SJCRH30 (cell line): ENCODE results near the gene ABCF3. TPM values are rescaled to one million over a fixed set of nuclear protein-coding genes. Genes with fewer than 3 reads are reported as not detected.
"Not testable (repeated sequence)": the region's sequence is repeated elsewhere in the genome, so short reads cannot be mapped to it uniquely, and the experiment has no call there.

Experiments
- DNase-seq, 2 experiments: peaks; one replicate each; pipeline ENCODE4 v3.0.0-alpha.2; 2015 to 2020
- H3K27ac ChIP-seq: fragments of 250-450 bp; sonication (Bioruptor Pico); 2 replicates; pipeline ENCODE4 v1.5.1; 2020; ENCODE audit warnings: mild to moderate bottlenecking, moderate library complexity
- H3K27me3 ChIP-seq: fragments of 250-450 bp; sonication (Bioruptor Pico); 2 replicates; pipeline ENCODE4 v1.5.1; 2020; ENCODE audit warnings: mild to moderate bottlenecking, moderate library complexity
- H3K36me3 ChIP-seq: fragments of 250-450 bp; sonication (Bioruptor Pico); 2 replicates; pipeline ENCODE4 v1.5.1; 2020; ENCODE audit warnings: mild to moderate bottlenecking, moderate library complexity
- H3K4me1 ChIP-seq: fragments of 250-450 bp; sonication (Bioruptor Pico); 2 replicates; pipeline ENCODE4 v1.5.1; 2020; ENCODE audit warnings: mild to moderate bottlenecking, moderate library complexity
- H3K4me3 ChIP-seq: fragments of 250-450 bp; sonication (Bioruptor Pico); 2 replicates; pipeline ENCODE4 v1.5.1; 2020; ENCODE audit warnings: mild to moderate bottlenecking, moderate library complexity
- H3K9me3 ChIP-seq: fragments of 250-450 bp; sonication (Bioruptor Pico); replicated peaks from 2 replicates; pipeline ENCODE4 v1.5.1; 2020; ENCODE audit warnings: mild to moderate bottlenecking, moderate library complexity
- total RNA-seq: library from RNA; depleted of rRNA; stranded (reverse); fragments of >200 nt; shearing (Covaris generic); gene quantifications from 2 replicates; pipeline ENCODE4 v1.2.3, GENCODE V29; 2014; rRNA removed

ABCF3 gene, protein sequence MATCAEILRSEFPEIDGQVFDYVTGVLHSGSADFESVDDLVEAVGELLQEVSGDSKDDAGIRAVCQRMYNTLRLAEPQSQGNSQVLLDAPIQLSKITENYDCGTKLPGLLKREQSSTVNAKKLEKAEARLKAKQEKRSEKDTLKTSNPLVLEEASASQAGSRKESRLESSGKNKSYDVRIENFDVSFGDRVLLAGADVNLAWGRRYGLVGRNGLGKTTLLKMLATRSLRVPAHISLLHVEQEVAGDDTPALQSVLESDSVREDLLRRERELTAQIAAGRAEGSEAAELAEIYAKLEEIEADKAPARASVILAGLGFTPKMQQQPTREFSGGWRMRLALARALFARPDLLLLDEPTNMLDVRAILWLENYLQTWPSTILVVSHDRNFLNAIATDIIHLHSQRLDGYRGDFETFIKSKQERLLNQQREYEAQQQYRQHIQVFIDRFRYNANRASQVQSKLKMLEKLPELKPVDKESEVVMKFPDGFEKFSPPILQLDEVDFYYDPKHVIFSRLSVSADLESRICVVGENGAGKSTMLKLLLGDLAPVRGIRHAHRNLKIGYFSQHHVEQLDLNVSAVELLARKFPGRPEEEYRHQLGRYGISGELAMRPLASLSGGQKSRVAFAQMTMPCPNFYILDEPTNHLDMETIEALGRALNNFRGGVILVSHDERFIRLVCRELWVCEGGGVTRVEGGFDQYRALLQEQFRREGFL
- 29.4 and 32.6 TPM in 2 replicates for total RNA-seq

DNA sequence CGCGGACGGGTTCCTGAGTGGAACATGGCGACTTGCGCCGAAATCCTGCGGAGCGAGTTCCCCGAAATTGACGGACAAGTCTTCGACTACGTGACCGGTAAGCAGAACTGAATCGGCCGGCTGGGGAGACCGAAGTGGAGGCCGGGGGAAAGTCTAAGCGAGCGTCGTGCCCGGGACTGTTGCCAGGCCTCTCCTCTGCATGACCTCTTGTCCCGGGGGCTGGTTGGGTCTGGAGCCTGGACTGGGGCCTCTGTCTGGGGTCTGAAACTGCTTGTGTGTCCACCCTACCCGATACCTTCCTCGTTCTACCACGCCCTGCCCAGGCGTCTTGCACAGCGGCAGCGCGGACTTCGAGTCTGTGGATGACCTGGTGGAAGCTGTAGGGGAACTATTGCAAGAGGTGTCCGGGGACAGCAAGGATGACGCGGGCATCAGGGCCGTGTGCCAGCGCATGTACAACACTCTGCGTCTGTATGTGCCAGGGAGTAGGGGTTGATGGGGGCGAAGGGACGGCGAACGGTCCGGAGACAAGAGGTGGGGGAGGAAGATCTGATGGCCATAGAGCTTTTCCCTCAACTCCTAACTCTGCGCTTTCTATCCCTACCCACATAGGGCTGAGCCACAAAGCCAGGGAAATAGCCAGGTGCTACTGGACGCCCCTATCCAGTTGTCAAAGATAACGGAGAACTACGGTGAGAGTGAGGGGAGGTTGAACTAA, at the start of gene ABCF3:
ABCF3 (plus strand) TSS at position 16 of the 718 bp plus-strand sequence; CDS start at position 25, 9 bp downstream.
- Histone ChIP-seq H3K36me3 (peaks cover 36% of the 10 kb centered on the region), H3K4me1 (peaks cover 18% of the 10 kb centered on the region), H3K4me3 (peak within 1 kb of the TSS; percentile 96), H3K27ac (peak within 1 kb of the TSS; percentile 82), H3K27me3 (no peaks in the 10 kb centered on the region), H3K9me3 (no peaks in the 10 kb centered on the region)
- no peak for DNase-seq

DNA sequence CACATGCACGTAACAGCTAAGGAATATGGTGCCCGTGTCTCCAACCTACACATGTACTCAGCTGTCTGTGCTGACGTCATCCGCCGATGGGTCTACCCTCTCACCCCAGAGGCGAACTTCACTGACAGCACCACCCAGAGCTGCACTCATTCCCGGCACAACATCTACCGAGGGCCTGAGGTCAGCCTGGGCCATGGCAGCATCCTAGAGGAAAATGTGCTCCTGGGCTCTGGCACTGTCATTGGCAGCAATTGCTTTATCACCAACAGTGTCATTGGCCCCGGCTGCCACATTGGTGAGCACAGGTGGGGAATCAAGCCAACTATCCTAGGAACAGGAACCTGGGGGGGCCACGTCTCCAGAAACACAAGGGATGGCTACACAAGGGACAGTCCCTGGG, 45.6 kb upstream of the ABCF3 start:
- Histone ChIP-seq H3K4me3 (no peak overlapping the region), H3K9me3 (no peaks in the 10 kb centered on the region), H3K27ac (no peak overlapping the region), H3K27me3 (no peaks in the 10 kb centered on the region), H3K36me3 (peaks cover 38% of the 10 kb centered on the region), H3K4me1 (peaks cover 8% of the 10 kb centered on the region; the same call in 1 of the 2 replicates)
- no peak for DNase-seq

GRCh38 chr3:184142199-184142598, 43.8 kb upstream of the ABCF3 start:
- H3K9me3 ChIP-seq, result no peaks in the 10 kb centered on the region
- no peak overlapping the region for H3K4me3 ChIP-seq
- H3K27ac ChIP-seq, result no peak overlapping the region
- H3K4me1 ChIP-seq, result peaks cover 8% of the 10 kb centered on the region; the same call in 1 of the 2 replicates
- H3K27me3 ChIP-seq, result no peaks in the 10 kb centered on the region
- H3K36me3 ChIP-seq, result peaks cover 42% of the 10 kb centered on the region
- no peak for DNase-seq

- Histone ChIP-seq H3K4me1 (peaks cover 8% of the 10 kb centered on the region; the same call in 1 of the 2 replicates), H3K9me3 (no peaks in the 10 kb centered on the region), H3K4me3 (no peak overlapping the region), H3K36me3 (peaks cover 42% of the 10 kb centered on the region), H3K27ac (no peak overlapping the region), H3K27me3 (no peaks in the 10 kb centered on the region)
- no peak for DNase-seq
These were observed 42.7 kb upstream of the ABCF3 start for GRCh38 chr3:184143327-184143726.

DNA sequence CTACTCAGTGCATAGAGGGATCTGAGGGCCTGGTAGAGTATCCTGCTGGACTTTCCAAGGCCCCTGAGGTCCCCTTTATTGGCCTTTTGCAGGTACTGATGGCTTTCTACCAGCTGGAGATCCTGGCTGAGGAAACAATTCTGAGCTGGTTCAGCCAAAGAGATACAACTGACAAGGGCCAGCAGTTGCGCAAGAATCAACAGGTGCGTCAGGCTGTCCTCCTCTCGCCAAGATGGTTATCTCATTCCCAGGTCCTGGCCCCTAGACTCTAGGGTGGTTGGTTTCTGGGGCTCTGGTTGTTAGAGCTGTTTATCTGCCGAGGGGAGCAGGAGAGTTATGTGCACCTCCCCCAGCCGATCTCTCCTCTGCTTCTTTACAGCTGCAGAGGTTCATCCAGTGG, 41.5 kb upstream of the ABCF3 start:
- H3K27ac ChIP-seq, result no peak overlapping the region
- peaks cover 40% of the 10 kb centered on the region for H3K36me3 ChIP-seq
- peaks cover 8% of the 10 kb centered on the region; the same call in 1 of the 2 replicates for H3K4me1 ChIP-seq
- H3K4me3 ChIP-seq, result no peak overlapping the region
- H3K9me3 ChIP-seq, result no peaks in the 10 kb centered on the region
- DNase-seq, result no peak
- H3K27me3 ChIP-seq, result no peaks in the 10 kb centered on the region

DNA sequence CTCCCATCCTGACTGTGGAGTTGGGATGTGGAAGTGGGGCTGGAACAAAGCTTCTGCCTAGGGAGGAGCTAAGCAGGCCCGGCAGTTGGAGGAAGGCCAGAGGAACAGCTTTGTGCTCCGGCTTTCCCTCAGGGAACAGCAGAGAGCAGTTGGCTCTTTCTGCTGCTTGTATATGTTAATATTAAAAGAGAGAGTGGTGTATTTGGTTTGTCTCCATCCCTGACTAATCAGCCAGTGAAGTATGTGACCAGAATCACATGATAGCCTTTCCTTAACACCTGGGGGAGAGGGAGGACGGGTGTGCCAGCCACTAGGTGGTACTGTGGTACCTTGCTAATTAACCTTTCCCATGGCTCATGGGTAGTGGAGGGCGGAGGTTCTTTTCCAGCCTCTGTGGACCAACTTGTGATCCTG, 40.9 kb upstream of the ABCF3 start:
- Histone ChIP-seq H3K36me3 (peaks cover 35% of the 10 kb centered on the region), H3K9me3 (no peaks in the 10 kb centered on the region), H3K27me3 (no peaks in the 10 kb centered on the region), H3K4me1 (peaks cover 8% of the 10 kb centered on the region; the same call in 1 of the 2 replicates), H3K27ac (no peak overlapping the region; the same call in 1 of the 2 replicates), H3K4me3 (no peak overlapping the region)
- DNase-seq, result peak; percentile 38 to 50

GRCh38 chr3:184145751-184146270, 40.2 kb upstream of the ABCF3 start:
- peaks cover 29% of the 10 kb centered on the region for H3K36me3 ChIP-seq
- peak overlapping the region; percentile 13; the same call in 1 of the 2 replicates for H3K27ac ChIP-seq
- H3K27me3 ChIP-seq, result no peaks in the 10 kb centered on the region
- H3K4me3 ChIP-seq, result no peak overlapping the region
- H3K9me3 ChIP-seq, result no peaks in the 10 kb centered on the region
- H3K4me1 ChIP-seq, result peaks cover 8% of the 10 kb centered on the region; the same call in 1 of the 2 replicates
- peak in 1 of 2 experiments; percentile 43 for DNase-seq

GRCh38 chr3:184148076-184148475, 37.9 kb upstream of the ABCF3 start:
- Histone ChIP-seq H3K4me1 (peaks cover 8% of the 10 kb centered on the region; the same call in 1 of the 2 replicates), H3K27me3 (no peaks in the 10 kb centered on the region), H3K27ac (no peak overlapping the region), H3K9me3 (no peaks in the 10 kb centered on the region), H3K36me3 (peaks cover 18% of the 10 kb centered on the region), H3K4me3 (no peak overlapping the region)
- DNase-seq, result no peak

DNA sequence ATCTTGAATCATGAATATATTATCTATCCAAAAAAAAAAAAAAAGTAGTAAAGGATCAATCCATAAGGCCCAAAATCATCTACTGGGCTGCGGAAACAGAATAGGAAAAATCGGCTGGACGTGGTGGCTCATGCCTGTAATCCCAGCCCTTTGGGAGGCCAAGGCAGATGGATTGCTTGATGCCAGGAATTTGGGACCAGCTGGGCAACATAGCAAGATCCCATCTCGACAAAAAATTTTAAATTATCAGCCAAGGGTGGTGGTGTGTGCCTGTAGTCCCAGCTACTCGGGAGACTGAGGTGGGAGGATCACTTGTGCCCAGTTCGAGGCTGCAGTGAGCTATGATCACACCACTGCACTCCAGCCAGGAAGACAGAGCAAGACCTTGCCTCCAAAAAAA, 36.9 kb upstream of the ABCF3 start:
- no peak for DNase-seq
- peaks cover 9% of the 10 kb centered on the region for H3K36me3 ChIP-seq
- H3K4me3 ChIP-seq, result no peak overlapping the region
- peaks cover 11% of the 10 kb centered on the region; the same call in 1 of the 2 replicates for H3K4me1 ChIP-seq
- no peak overlapping the region for H3K27ac ChIP-seq
- no peaks in the 10 kb centered on the region for H3K27me3 ChIP-seq
- H3K9me3 ChIP-seq, result no peaks in the 10 kb centered on the region

DNA sequence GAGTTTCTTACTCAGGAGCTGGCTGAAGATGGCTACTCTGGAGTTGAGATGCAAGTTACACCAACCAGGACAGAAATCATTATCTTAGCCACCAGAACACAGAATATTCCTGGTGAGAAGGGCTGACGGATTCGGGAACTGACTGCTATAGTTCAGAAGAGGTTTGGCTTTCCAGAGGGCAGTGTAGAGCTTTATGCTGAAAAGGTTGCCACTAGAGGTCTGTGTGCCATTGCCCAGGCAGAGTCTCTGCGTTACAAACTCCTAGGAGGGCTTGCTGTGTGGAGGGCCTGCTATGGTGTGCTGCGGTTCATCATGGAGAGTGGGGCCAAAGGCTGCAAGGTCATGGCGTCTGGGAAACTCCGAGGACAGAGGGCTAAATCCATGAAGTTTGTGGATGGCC, 36.2 kb upstream of the ABCF3 start:
- H3K9me3 ChIP-seq, H3K27ac ChIP-seq, H3K4me3 ChIP-seq, H3K27me3 ChIP-seq, DNase-seq, H3K36me3 ChIP-seq: not testable (repeated sequence)
- H3K4me1 ChIP-seq, result peaks cover 11% of the 10 kb centered on the region; the same call in 1 of the 2 replicates

GRCh38 chr3:184154885-184155643, 30.9 kb upstream of the ABCF3 start, which contains the start of gene DVL3:
Gene DVL3 (plus strand): TSS chr3:184155377. CDS start chr3:184155636, 259 bp downstream.
- H3K27ac ChIP-seq, result peak within 1 kb of the TSS; percentile 81
- H3K36me3 ChIP-seq, result no peaks in the 10 kb centered on the region
- DNase-seq, result peak; percentile 59 to 73
- no peaks in the 10 kb centered on the region for H3K9me3 ChIP-seq
- peaks cover 7% of the 10 kb centered on the region; the same call in 1 of the 2 replicates for H3K4me1 ChIP-seq
- peak within 1 kb of the TSS; percentile 98 for H3K4me3 ChIP-seq
- no peaks in the 10 kb centered on the region for H3K27me3 ChIP-seq

- H3K9me3 ChIP-seq, result no peaks in the 10 kb centered on the region
- DNase-seq, result peak; percentile 29 to 40
These were observed 30.1 kb upstream of the ABCF3 start for GRCh38 chr3:184155644-184156521.

DNA sequence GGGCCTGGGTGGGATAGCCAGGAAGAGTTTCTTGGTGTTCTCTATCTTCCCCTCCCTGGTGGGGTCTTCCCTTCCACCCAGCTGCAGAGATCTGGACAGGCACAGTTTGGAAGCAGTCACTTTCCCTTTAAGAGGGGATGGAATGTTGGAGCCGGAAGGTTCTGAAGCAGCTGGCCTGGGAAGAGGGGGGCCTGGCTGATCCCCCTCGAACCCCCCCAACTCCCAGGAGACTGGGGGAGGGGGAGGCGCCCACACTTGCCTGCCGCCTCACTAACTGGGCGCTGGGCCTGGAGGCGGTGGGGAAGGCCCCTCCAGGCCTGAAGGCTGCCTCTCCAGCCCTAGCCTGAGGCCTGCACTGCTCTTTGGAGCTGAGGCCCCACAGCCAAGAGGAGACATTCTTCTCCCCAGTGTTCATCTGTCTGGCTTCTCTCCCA, 29.5 kb upstream of the ABCF3 start:
- H3K27ac ChIP-seq, result peak overlapping the region; percentile 71; the same call in 1 of the 2 replicates
- peaks cover 7% of the 10 kb centered on the region; the same call in 1 of the 2 replicates for H3K4me1 ChIP-seq
- H3K27me3 ChIP-seq, result no peaks in the 10 kb centered on the region
- DNase-seq, result peak; percentile 81 to 84
- no peaks in the 10 kb centered on the region for H3K9me3 ChIP-seq
- peaks cover 3% of the 10 kb centered on the region; the same call in 1 of the 2 replicates for H3K36me3 ChIP-seq
- H3K4me3 ChIP-seq, result peak overlapping the region; percentile 98

More at GRCh38 chr3:184155644-184156521, 30.1 kb upstream of the ABCF3 start:
- Histone ChIP-seq H3K4me1 (peaks cover 7% of the 10 kb centered on the region; the same call in 1 of the 2 replicates), H3K36me3 (peaks cover 3% of the 10 kb centered on the region; the same call in 1 of the 2 replicates), H3K27ac (peak overlapping the region; percentile 71), H3K4me3 (peak overlapping the region; percentile 98), H3K27me3 (no peaks in the 10 kb centered on the region)
